Suprapubic skin (tissue), 4 donors: ENCODE data around the gene KLHL17.

ENCODE experiments used
- EP300 ChIP-seq: sonication (generic); formaldehyde crosslinking; IDR thresholded peaks from one replicate; pipeline ENCODE4 v1.6.1; 2017; ENCODE audit warnings: antibody characterized with exemption
- POLR2A ChIP-seq, 2 donors: fragments of 450-650 bp; IDR thresholded peaks; one replicate each; pipeline ENCODE4 v1.6.1; 2017; ENCODE audit warnings: antibody characterized with exemption in 2 of 2, mild to moderate bottlenecking in 2 of 2, moderate library complexity in 2 of 2
- POLR2AphosphoS5 ChIP-seq, 3 donors: sonication (generic); formaldehyde crosslinking; IDR thresholded peaks; one replicate each; pipeline ENCODE4 v1.6.1; 2017; ENCODE audit warnings: antibody characterized with exemption in 3 of 3
- TF ChIP-seq, protein P1 (sequence below), 2 donors: fragments of 200-600 bp in 1 of 2; fragments of 450-650 bp in 1 of 2; sonication (generic) in 1 of 2; IDR thresholded peaks; one replicate each; pipeline ENCODE4 v1.5.1; 2016 to 2019; ENCODE audit warnings: antibody characterized with exemption in 2 of 2, mild to moderate bottlenecking in 1 of 2, moderate library complexity in 1 of 2

DNA sequence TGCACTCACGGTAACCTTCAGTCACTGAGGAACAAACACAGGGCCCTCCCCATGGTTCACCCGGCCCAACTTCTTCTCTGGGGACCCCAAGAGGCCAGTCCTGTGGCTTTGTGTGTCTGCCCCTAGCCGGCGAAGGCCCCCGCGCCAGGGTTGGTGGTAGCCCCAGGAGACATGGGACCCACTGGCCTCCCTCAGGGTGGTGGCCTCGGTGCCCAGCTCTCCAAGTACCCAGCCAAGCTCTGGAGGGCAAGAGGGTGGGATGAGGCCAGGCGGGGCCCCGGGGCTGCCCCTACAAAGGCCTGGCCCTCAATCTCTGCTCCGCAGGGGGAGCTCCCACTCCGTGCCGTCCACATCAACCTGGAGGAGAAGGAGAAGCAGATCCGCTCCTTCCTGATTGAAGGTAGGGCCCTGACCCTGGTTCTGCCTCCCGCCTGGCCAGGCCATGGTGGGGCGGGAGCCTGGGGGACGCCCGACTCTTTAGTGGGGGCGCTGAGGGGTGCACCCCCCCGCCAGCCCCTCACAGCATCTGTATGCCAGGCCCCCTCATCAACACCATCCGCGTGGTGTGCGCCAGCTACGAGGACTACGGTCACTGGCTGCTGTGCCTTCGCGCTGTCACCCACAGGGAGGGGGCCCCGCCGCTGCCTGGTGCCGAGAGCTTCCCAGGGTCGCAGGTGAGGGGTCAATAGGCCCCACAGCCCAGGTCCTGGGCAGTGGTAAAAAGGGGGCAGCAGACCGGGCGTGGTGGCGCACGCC, 11.5 kb downstream of the KLHL17 start:
- TF ChIP-seq EP300 (no peak), POLR2A (IDR thresholded peaks at IDR 0.05) (no peak), POLR2AphosphoS5 (IDR thresholded peaks at IDR 0.05) (no peak)
- TF ChIP-seq, protein P1, sequence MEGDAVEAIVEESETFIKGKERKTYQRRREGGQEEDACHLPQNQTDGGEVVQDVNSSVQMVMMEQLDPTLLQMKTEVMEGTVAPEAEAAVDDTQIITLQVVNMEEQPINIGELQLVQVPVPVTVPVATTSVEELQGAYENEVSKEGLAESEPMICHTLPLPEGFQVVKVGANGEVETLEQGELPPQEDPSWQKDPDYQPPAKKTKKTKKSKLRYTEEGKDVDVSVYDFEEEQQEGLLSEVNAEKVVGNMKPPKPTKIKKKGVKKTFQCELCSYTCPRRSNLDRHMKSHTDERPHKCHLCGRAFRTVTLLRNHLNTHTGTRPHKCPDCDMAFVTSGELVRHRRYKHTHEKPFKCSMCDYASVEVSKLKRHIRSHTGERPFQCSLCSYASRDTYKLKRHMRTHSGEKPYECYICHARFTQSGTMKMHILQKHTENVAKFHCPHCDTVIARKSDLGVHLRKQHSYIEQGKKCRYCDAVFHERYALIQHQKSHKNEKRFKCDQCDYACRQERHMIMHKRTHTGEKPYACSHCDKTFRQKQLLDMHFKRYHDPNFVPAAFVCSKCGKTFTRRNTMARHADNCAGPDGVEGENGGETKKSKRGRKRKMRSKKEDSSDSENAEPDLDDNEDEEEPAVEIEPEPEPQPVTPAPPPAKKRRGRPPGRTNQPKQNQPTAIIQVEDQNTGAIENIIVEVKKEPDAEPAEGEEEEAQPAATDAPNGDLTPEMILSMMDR (IDR thresholded peaks at IDR 0.05), result no peak
